Psoas muscle (tissue), 8 donors: ENCODE data around the gene MYADM. TPM values are rescaled to one million over a fixed set of nuclear protein-coding genes. Genes with fewer than 3 reads are reported as not detected.

ENCODE experiments used
- ATAC-seq, 4 donors: fragments of 200-7000 bp; cut with Tn5 transposase; one replicate each; pipeline ENCODE4 v1.9.1; 2020; ENCODE audit warnings: moderate library complexity in 3 of 4, mild to moderate bottlenecking in 2 of 4
- DNase-seq, 2 donors: peaks; one replicate each; pipeline ENCODE4 v3.0.0-alpha.2; 2020
- H3K27ac ChIP-seq: fragments of 200-600 bp; one replicate; pipeline ENCODE4 v1.8.0; 2022
- H3K27me3 ChIP-seq, 3 donors: fragments of 200-600 bp in 1 of 3; one replicate each; pipeline versions ENCODE4 v1.6.1 to v1.8.0; 2013 to 2022; ENCODE audit warnings: low read length in 2 of 3, mild to moderate bottlenecking in 2 of 3, moderate library complexity in 1 of 3; ENCODE audit not compliant: insufficient read depth in 3 of 3
- H3K36me3 ChIP-seq, 2 donors: fragments of 200-600 bp in 1 of 2; one replicate each; pipeline versions ENCODE4 v1.6.1 to v1.8.0; 2013 to 2022; ENCODE audit warnings: low read depth in 1 of 2, mild to moderate bottlenecking in 1 of 2, moderate library complexity in 1 of 2; ENCODE audit not compliant: insufficient read depth in 1 of 2
- H3K4me1 ChIP-seq: fragments of 200-600 bp; one replicate; pipeline ENCODE4 v1.8.0; 2022
- H3K4me3 ChIP-seq: fragments of 200-600 bp; one replicate; pipeline ENCODE4 v1.8.0; 2022; ENCODE audit warnings: mild to moderate bottlenecking
- H3K9me3 ChIP-seq: fragments of 200-600 bp; one replicate; pipeline ENCODE4 v1.8.0; 2022
- WGBS, 3 donors: extraction: QIAGEN DNeasy Blood & Tissue Kit; methylation state at CpG; one replicate each; pipeline versions ENCODE4 v1.1.6 to v1.1.7; 2013; 5-methylcytosine and 5-hydroxymethylcytosine counted together
- intact Hi-C, 2 donors: fragments of 100-400 bp; cut with DNase I; formaldehyde crosslinking; loops; one replicate each; pipeline versions ENCODE4 v1.11.0 to v1.14.2; 2022
- polyA plus RNA-seq, 3 donors: library from polyadenylated mRNA; stranded (reverse); fragments of 200-250 nt; gene quantifications; one replicate each; pipeline ENCODE4 v1.2.3, GENCODE V29; 2013
- total RNA-seq, 4 donors: library from RNA; stranded (reverse); fragmentation: NEBNext Ultra II Directional in 2 of 4; extraction: Animal tissue kit (Norgen Biotek cat#: 25700) in 2 of 4; gene quantifications; one replicate each; pipeline versions ENCODE4 v1.2.1 to v1.2.4, GENCODE V29; 2021 to 2023
- TF ChIP-seq, protein P1 (sequence below): fragments of 200-600 bp; IDR thresholded peaks from one replicate; pipeline ENCODE4 v1.8.0; 2022; ENCODE audit warnings: antibody characterized with exemption
- donor health status: healthy with polysubstance abuse.
- donor health status: DM: no; HTN: no; CAD: no; lungs with moderate emphysema.
- donor health status: Bipolar disorder and iron deficiency.
- donor health status: healthy.
- donor health status: DM: yes; HTN: yes; CAD: no.
- donor health status: DM: no; HTN: no; CAD: no.
- donor health status: DM: no; HTN: no; CAD: no.
- donor health status: DM: yes; HTN: yes; CAD: no.

Gene MYADM
- total and polyA plus RNA-seq, 7 donors = 5.5 to 23.3 (median 17.2) TPM

DNA sequence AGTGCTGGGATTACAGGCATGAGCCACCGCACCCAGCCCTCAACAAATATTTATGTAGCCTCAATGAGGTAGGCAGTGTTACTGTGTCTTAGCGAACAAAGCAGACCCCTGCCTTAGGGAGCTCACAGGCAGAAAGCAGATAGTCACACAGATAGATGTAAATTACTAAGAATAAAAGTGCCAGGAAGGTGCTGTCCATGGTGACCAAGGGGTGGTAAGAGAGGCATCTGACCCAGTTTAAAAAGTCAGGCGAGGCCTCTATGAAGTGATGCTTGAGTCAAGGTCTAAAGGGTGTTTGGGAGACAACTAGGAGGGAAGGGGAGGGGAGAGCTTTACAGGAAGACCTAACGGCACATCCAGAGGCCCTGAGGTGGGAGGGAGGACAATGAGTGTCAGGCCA lies 29.0 kb downstream of the MYADM start:
- Histone ChIP-seq H3K4me3 (no peak overlapping the region), H3K27me3 (peaks cover 0 to 63% (median 20%) of the 10 kb centered on the region in 3 donors), H3K9me3 (no peaks in the 10 kb centered on the region), H3K36me3 (no peaks in the 10 kb centered on the region), H3K4me1 (no peaks in the 10 kb centered on the region), H3K27ac (no peak overlapping the region)
- ATAC-seq (no peak), DNase-seq (peak in 1 of 2 donors; percentile 13)
- 49 to 56% (median 53%) methylated on average over 4 of the region's 4 CpGs for WGBS, 3 donors
- TF ChIP-seq, protein P1, sequence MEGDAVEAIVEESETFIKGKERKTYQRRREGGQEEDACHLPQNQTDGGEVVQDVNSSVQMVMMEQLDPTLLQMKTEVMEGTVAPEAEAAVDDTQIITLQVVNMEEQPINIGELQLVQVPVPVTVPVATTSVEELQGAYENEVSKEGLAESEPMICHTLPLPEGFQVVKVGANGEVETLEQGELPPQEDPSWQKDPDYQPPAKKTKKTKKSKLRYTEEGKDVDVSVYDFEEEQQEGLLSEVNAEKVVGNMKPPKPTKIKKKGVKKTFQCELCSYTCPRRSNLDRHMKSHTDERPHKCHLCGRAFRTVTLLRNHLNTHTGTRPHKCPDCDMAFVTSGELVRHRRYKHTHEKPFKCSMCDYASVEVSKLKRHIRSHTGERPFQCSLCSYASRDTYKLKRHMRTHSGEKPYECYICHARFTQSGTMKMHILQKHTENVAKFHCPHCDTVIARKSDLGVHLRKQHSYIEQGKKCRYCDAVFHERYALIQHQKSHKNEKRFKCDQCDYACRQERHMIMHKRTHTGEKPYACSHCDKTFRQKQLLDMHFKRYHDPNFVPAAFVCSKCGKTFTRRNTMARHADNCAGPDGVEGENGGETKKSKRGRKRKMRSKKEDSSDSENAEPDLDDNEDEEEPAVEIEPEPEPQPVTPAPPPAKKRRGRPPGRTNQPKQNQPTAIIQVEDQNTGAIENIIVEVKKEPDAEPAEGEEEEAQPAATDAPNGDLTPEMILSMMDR = no peak
- intact Hi-C loops = no loop called here

DNA sequence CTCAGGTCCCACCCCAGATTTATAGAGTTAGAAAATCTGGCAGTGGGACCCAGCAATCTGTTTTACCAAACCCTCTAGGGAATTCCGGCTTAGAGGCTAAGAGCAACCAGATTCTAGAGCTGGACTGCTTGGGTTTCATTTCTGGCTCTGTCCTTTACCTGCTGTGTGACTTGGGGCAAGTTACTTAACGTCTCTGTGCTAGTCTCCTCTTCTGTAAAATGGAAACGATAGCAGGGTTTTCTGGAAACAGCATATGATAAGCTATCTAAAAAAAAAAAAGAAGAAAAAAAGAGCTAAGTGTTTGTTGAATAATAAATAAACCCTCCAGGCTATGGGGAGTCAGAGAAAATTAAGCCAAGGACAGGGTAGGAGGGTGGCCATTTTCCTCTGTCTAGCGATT lies 29.8 kb downstream of the MYADM start:
- Histone ChIP-seq H3K27me3 (peaks cover 0 to 59% (median 20%) of the 10 kb centered on the region in 3 donors), H3K4me3 (no peak overlapping the region), H3K9me3 (no peaks in the 10 kb centered on the region), H3K4me1 (no peaks in the 10 kb centered on the region), H3K36me3 (no peaks in the 10 kb centered on the region), H3K27ac (no peak overlapping the region)
- 49 to 61% (median 54%) methylated on average over 4 of the region's 4 CpGs for WGBS, 3 donors
- TF ChIP-seq, protein P1 = no peak
- no peak for DNase-seq
- no peak for ATAC-seq
- intact Hi-C loops = no loop called here

DNA sequence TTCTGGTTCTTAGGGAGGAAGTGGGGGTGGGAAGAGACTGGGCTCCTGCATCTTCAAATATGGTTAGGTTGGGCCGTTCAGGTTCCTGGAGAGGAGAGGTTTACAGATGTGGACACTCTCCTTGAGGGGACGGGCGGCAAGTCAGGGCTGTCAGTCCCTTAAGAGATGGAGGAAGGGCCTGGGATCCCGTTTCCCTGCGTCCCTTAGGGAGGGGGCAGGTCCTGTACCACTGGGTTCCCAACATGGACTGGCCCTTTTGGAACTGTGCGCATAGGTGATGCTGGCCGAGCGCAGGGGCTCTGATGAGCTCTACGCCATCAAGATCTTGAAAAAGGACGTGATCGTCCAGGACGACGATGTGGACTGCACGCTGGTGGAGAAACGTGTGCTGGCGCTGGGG lies 30.5 kb downstream of the MYADM start:
- Histone ChIP-seq H3K9me3 (no peaks in the 10 kb centered on the region), H3K27ac (no peak overlapping the region), H3K27me3 (peaks cover 0 to 55% (median 22%) of the 10 kb centered on the region in 3 donors), H3K36me3 (no peaks in the 10 kb centered on the region), H3K4me1 (no peaks in the 10 kb centered on the region), H3K4me3 (no peak overlapping the region)
- TF ChIP-seq, protein P1 = no peak
- DNase-seq = peak in 1 of 2 donors; percentile 0
- WGBS, 3 donors = 2 to 8% (median 2%) methylated on average over 16 of the region's 16 CpGs
- intact Hi-C loops = no loop called here
- no peak for ATAC-seq

DNA sequence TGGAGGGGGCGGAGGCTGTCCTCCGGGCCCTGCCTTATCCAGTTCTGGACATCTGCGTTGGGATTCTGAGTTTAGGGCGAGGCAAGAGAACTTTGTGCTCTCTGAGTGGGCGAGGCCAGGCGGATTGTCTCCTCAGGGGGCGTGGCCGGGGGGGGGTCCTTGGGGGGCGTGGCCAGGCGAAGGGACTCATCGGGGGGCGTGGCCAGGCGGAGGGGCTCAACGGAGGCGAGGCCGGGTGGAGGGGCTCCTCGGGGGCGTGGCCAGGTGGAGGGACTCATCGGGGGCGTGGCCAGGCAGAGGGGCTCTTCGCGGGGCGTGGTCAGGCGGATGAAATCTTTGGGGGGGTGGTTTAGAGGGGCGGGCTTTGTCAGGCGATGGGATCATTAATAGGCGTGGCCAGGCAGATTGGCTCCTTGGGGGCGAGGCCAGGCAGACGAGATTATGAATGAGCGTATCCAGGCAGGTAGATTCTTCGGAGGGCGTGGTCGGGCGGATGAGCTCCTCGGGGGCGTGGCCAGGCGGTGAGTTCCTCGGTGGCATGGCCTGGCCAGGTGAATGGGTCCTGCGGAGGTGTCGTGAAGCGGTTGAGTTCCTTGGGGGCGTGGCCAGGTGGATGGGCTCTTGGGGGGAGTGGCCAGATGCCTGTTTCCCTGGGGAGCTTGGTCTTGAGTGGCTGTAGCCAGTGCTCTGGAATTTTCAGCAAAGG lies 31.1 kb downstream of the MYADM start:
- ATAC-seq (no peak), DNase-seq (peak in 1 of 2 donors; percentile 43)
- H3K36me3 ChIP-seq = no peaks in the 10 kb centered on the region
- whole genome bisulfite sequencing, 3 donors = 2 to 3% (median 3%) methylated on average over 34 to 42 of the region's 42 CpGs
- H3K4me1 ChIP-seq = no peaks in the 10 kb centered on the region
- H3K27ac ChIP-seq = no peak overlapping the region
- H3K9me3 ChIP-seq = no peaks in the 10 kb centered on the region
- H3K27me3 ChIP-seq = peaks cover 0 to 56% (median 22%) of the 10 kb centered on the region in 3 donors
- intact Hi-C loops = no loop called here
- no peak overlapping the region for H3K4me3 ChIP-seq
- TF ChIP-seq, protein P1 = no peak
